CD4-positive, CD25-positive, alpha-beta regulatory T cell (primary cell): Measurements from ENCODE around the gene MAP2K3. TPM values are rescaled to one million over a fixed set of nuclear protein-coding genes. Genes with fewer than 3 reads are reported as not detected.

Experiments
- ATAC-seq, 2 donors: fragments of 150-1000 bp; cut with Tn5 transposase; one replicate each; pipeline ENCODE4 v1.10.0; 2021; ENCODE audit warnings: low read depth in 2 of 2, moderate number of reproducible peaks in 2 of 2, moderate library complexity in 1 of 2
- DNase-seq, 3 donors: peaks; one replicate each; pipeline versions ENCODE4 v3.0.0 to v3.0.0-alpha.2; 2012 to 2022; ENCODE audit warnings: mixed read lengths in 1 of 3
- H3K27ac ChIP-seq: one replicate; pipeline ENCODE4 v1.7.0; 2013; ENCODE audit warnings: mild to moderate bottlenecking, low read length; ENCODE audit not compliant: insufficient read depth, poor library complexity, severe bottlenecking
- H3K27me3 ChIP-seq: one replicate; pipeline ENCODE4 v1.7.0; 2013; ENCODE audit warnings: low read length; ENCODE audit not compliant: control insufficient read depth, insufficient read depth
- H3K36me3 ChIP-seq: one replicate; pipeline ENCODE4 v1.7.0; 2013; ENCODE audit warnings: mild to moderate bottlenecking, low read length, moderate library complexity; ENCODE audit not compliant: control insufficient read depth, insufficient read depth
- H3K4me1 ChIP-seq: 2 replicates; pipeline ENCODE4 v1.7.0; 2013; ENCODE audit warnings: mild to moderate bottlenecking, low read length; ENCODE audit not compliant: insufficient read depth, control insufficient read depth, poor library complexity, severe bottlenecking
- H3K4me3 ChIP-seq: one replicate; pipeline ENCODE4 v1.7.0; 2013; ENCODE audit warnings: low read depth, mild to moderate bottlenecking, low read length, moderate library complexity
- H3K9me3 ChIP-seq, 2 experiments: 1 replicate in 1 of 2; 2 replicates in 1 of 2; pipeline ENCODE4 v1.7.0; 2013; ENCODE audit warnings: low read length in 2 of 2, mild to moderate bottlenecking in 1 of 2, moderate library complexity in 1 of 2; ENCODE audit not compliant: control insufficient read depth in 2 of 2
- H3K27ac Mint-ChIP-seq, 3 donors: one replicate each; pipeline ENCODE4 v1.8.0; 2020 to 2022; ENCODE audit warnings: mild to moderate bottlenecking in 3 of 3, mixed read lengths in 3 of 3, moderate library complexity in 2 of 3
- H3K27me3 Mint-ChIP-seq: one replicate; pipeline ENCODE4 v1.8.0; 2022; ENCODE audit warnings: mild to moderate bottlenecking, mixed read lengths
- H3K36me3 Mint-ChIP-seq: one replicate; pipeline ENCODE4 v1.8.0; 2020; ENCODE audit warnings: mixed read lengths
- H3K4me1 Mint-ChIP-seq, 4 donors: one replicate each; pipeline ENCODE4 v1.8.0; 2020 to 2022; ENCODE audit warnings: mixed read lengths in 4 of 4, mild to moderate bottlenecking in 1 of 4
- H3K4me3 Mint-ChIP-seq, 4 donors: one replicate each; pipeline ENCODE4 v1.8.0; 2020 to 2022; ENCODE audit warnings: mild to moderate bottlenecking in 4 of 4, mixed read lengths in 4 of 4, moderate library complexity in 3 of 4
- H3K9me3 Mint-ChIP-seq, 7 donors: one replicate each; pipeline ENCODE4 v1.8.0; 2020 to 2022; ENCODE audit warnings: mixed read lengths in 7 of 7, mild to moderate bottlenecking in 3 of 7, moderate library complexity in 2 of 7
- polyA plus RNA-seq, 4 donors: library from polyadenylated mRNA; unstranded; fragments of 300-500 nt; fragmentation: Illumina TruSeq; gene quantifications; one replicate each; pipeline ENCODE4 v1.2.3, GENCODE V29; 2021
- total RNA-seq: library from RNA; stranded (reverse); gene quantifications from one replicate; pipeline ENCODE4 v1.2.3, GENCODE V29; 2022

The MAP2K3 gene
- total and polyA plus RNA-seq, 5 donors from 2014 or later = 63.4 to 71.9 (median 70.6) TPM

GRCh38 chr17:21286909-21287702 is 2.6 kb downstream of the MAP2K3 start:
- DNase-seq = no peak
- peaks cover 60% of the 10 kb centered on the region for H3K4me1 ChIP-seq
- no peak for ATAC-seq
- Mint-ChIP-seq H3K36me3 (peaks cover 7% of the 10 kb centered on the region), H3K27me3 (no peaks in the 10 kb centered on the region), H3K4me1 (peaks cover 0 to 69% (median 39%) of the 10 kb centered on the region in 4 donors), H3K4me3 (peak overlapping the region; percentile 96 to 97 (median 96)), H3K9me3 (no peaks in the 10 kb centered on the region), H3K27ac (peak overlapping the region; percentile 94 to 98 (median 97))
- peak overlapping the region; percentile 92 for H3K4me3 ChIP-seq
- peaks cover 2% of the 10 kb centered on the region for H3K36me3 ChIP-seq
- H3K9me3 ChIP-seq = no peaks in the 10 kb centered on the region
- H3K27ac ChIP-seq = peak overlapping the region; percentile 97
- no peaks in the 10 kb centered on the region for H3K27me3 ChIP-seq

GRCh38 chr17:21287703-21288449 is 3.4 kb downstream of the MAP2K3 start:
- H3K4me1 ChIP-seq = peaks cover 60% of the 10 kb centered on the region
- peaks cover 7% of the 10 kb centered on the region for H3K36me3 Mint-ChIP-seq

GRCh38 chr17:21288571-21289017 is 4.1 kb downstream of the MAP2K3 start:
- H3K36me3 ChIP-seq = peaks cover 7% of the 10 kb centered on the region
- DNase-seq (peak in 1 of 3 donors; percentile 64), ATAC-seq (no peak)
- H3K27ac ChIP-seq = peak overlapping the region; percentile 97
- H3K4me3 ChIP-seq = peak overlapping the region; percentile 57
- H3K4me1 ChIP-seq = peaks cover 57% of the 10 kb centered on the region
- Mint-ChIP-seq H3K36me3 (peaks cover 7% of the 10 kb centered on the region), H3K27me3 (no peaks in the 10 kb centered on the region), H3K4me1 (peaks cover 0 to 69% (median 43%) of the 10 kb centered on the region in 4 donors), H3K4me3 (peak overlapping the region; percentile 96 to 97 (median 96)), H3K9me3 (peaks cover 0 to 5% (median 0%) of the 10 kb centered on the region in 7 donors), H3K27ac (peak overlapping the region; percentile 93 to 98 (median 97))
- H3K9me3 ChIP-seq = no peaks in the 10 kb centered on the region
- no peaks in the 10 kb centered on the region for H3K27me3 ChIP-seq

More at GRCh38 chr17:21287703-21288449, 3.4 kb downstream of the MAP2K3 start:
- Histone ChIP-seq H3K36me3 (peaks cover 5% of the 10 kb centered on the region), H3K4me3 (peak overlapping the region; percentile 92), H3K27me3 (no peaks in the 10 kb centered on the region), H3K27ac (peak overlapping the region; percentile 97), H3K9me3 (no peaks in the 10 kb centered on the region)
- no peaks in the 10 kb centered on the region for H3K27me3 Mint-ChIP-seq
- peak; percentile 76 to 77 for ATAC-seq
- H3K4me3 Mint-ChIP-seq = peak overlapping the region; percentile 96 to 97 (median 96)
- peaks cover 0 to 72% (median 42%) of the 10 kb centered on the region in 4 donors for H3K4me1 Mint-ChIP-seq
- peak; percentile 94 to 97 (median 97) for DNase-seq
- peak overlapping the region; percentile 94 to 98 (median 97) for H3K27ac Mint-ChIP-seq
- peaks cover 0 to 5% (median 0%) of the 10 kb centered on the region in 7 donors for H3K9me3 Mint-ChIP-seq

GRCh38 chr17:21289175-21289901 is 4.8 kb downstream of the MAP2K3 start:
- DNase-seq = no peak
- H3K4me3 Mint-ChIP-seq = peak overlapping the region in 3 of 4 donors; percentile 17 to 96 (median 50)

GRCh38 chr17:21289902-21290571 is 5.5 kb downstream of the MAP2K3 start:
- H3K9me3 ChIP-seq = no peaks in the 10 kb centered on the region
- H3K9me3 Mint-ChIP-seq = peaks cover 0 to 10% (median 0%) of the 10 kb centered on the region in 7 donors
- peaks cover 9% of the 10 kb centered on the region for H3K36me3 ChIP-seq
- H3K36me3 Mint-ChIP-seq = peaks cover 7% of the 10 kb centered on the region
- H3K4me1 Mint-ChIP-seq = peaks cover 0 to 76% (median 49%) of the 10 kb centered on the region in 4 donors
- peak overlapping the region; percentile 6 to 98 (median 91) for H3K27ac Mint-ChIP-seq
- H3K27ac ChIP-seq = peak overlapping the region; percentile 97
- ATAC-seq (no peak), DNase-seq (no peak)
- H3K27me3 Mint-ChIP-seq = no peaks in the 10 kb centered on the region
- no peaks in the 10 kb centered on the region for H3K27me3 ChIP-seq
- H3K4me1 ChIP-seq = peaks cover 50% of the 10 kb centered on the region
- H3K4me3 ChIP-seq = no peak overlapping the region
- peak overlapping the region in 1 of 4 donors; percentile 70 for H3K4me3 Mint-ChIP-seq

More at GRCh38 chr17:21289175-21289901, 4.8 kb downstream of the MAP2K3 start:
- Mint-ChIP-seq H3K27ac (peak overlapping the region; percentile 93 to 98 (median 97)), H3K27me3 (no peaks in the 10 kb centered on the region), H3K9me3 (peaks cover 0 to 5% (median 0%) of the 10 kb centered on the region in 7 donors), H3K4me1 (peaks cover 0 to 71% (median 45%) of the 10 kb centered on the region in 4 donors), H3K36me3 (peaks cover 7% of the 10 kb centered on the region)
- Histone ChIP-seq H3K9me3 (no peaks in the 10 kb centered on the region), H3K27ac (peak overlapping the region; percentile 97), H3K4me3 (peak overlapping the region; percentile 57), H3K27me3 (no peaks in the 10 kb centered on the region), H3K36me3 (peaks cover 9% of the 10 kb centered on the region), H3K4me1 (peaks cover 52% of the 10 kb centered on the region)
- no peak for ATAC-seq

- H3K27me3 Mint-ChIP-seq = no peaks in the 10 kb centered on the region
- H3K27ac ChIP-seq = no peak overlapping the region
- H3K9me3 Mint-ChIP-seq = peaks cover 0 to 10% (median 1%) of the 10 kb centered on the region in 7 donors
- H3K36me3 Mint-ChIP-seq = peaks cover 7% of the 10 kb centered on the region
- H3K27ac Mint-ChIP-seq = peak overlapping the region in 1 of 3 donors; percentile 38
- peaks cover 12% of the 10 kb centered on the region for H3K36me3 ChIP-seq
- no peaks in the 10 kb centered on the region for H3K9me3 ChIP-seq
- DNase-seq (no peak), ATAC-seq (no peak)
- H3K4me1 Mint-ChIP-seq = peaks cover 0 to 70% (median 43%) of the 10 kb centered on the region in 4 donors
- no peaks in the 10 kb centered on the region for H3K27me3 ChIP-seq
- peaks cover 37% of the 10 kb centered on the region for H3K4me1 ChIP-seq
- no peak overlapping the region for H3K4me3 ChIP-seq
- peak overlapping the region in 1 of 4 donors; percentile 31 for H3K4me3 Mint-ChIP-seq
Measured at GRCh38 chr17:21291357-21291756, 6.8 kb downstream of the MAP2K3 start.
